HFF-Myc (cell line): ENCODE data around the gene SEMA6A.

ENCODE experiments used
- DNase-seq: peaks from one replicate; pipeline ENCODE4 v3.0.0-alpha.2; 2011; ENCODE audit warnings: low read depth; ENCODE audit errors: extremely low read depth
- H3K4me3 ChIP-seq: replicated peaks from 2 replicates; pipeline ENCODE4 v1.5.1; 2011; ENCODE audit warnings: low read depth, mild to moderate bottlenecking, control low read depth, low read length
- TF ChIP-seq, protein P1 (sequence below): IDR thresholded peaks from 2 replicates; pipeline ENCODE4 v1.5.1; 2012; ENCODE audit warnings: mild to moderate bottlenecking, low read depth, low read length, control low read depth; ENCODE audit errors: missing control alignments

The SEMA6A gene

GRCh38 chr5:116404016-116404415, 170.6 kb downstream of the SEMA6A start:
- TF ChIP-seq, protein P1, sequence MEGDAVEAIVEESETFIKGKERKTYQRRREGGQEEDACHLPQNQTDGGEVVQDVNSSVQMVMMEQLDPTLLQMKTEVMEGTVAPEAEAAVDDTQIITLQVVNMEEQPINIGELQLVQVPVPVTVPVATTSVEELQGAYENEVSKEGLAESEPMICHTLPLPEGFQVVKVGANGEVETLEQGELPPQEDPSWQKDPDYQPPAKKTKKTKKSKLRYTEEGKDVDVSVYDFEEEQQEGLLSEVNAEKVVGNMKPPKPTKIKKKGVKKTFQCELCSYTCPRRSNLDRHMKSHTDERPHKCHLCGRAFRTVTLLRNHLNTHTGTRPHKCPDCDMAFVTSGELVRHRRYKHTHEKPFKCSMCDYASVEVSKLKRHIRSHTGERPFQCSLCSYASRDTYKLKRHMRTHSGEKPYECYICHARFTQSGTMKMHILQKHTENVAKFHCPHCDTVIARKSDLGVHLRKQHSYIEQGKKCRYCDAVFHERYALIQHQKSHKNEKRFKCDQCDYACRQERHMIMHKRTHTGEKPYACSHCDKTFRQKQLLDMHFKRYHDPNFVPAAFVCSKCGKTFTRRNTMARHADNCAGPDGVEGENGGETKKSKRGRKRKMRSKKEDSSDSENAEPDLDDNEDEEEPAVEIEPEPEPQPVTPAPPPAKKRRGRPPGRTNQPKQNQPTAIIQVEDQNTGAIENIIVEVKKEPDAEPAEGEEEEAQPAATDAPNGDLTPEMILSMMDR: no peak
- DNase-seq: no peak
- no peak overlapping the region for H3K4me3 ChIP-seq

DNA sequence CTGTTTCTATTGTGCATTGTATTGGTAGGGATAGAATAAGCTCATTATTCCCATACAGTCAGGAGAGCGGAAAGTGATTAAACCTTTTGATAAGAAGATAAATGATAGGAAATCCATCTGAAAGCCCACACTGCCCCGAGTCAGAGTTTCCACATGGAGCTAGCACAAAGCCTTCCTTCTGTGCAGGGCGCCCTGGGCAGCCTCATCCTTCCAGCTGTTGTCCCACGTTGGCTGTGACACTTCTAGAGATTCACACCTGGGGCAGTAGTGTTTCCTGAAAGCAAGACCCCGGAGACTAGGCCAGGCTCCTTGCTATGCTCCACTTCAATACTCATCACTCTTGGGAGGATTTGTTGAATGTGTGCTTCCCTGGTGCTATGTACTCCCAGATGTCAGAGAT, 172.4 kb downstream of the SEMA6A start:
- no peak for DNase-seq
- TF ChIP-seq, protein P1: no peak
- H3K4me3 ChIP-seq: no peak overlapping the region

DNA sequence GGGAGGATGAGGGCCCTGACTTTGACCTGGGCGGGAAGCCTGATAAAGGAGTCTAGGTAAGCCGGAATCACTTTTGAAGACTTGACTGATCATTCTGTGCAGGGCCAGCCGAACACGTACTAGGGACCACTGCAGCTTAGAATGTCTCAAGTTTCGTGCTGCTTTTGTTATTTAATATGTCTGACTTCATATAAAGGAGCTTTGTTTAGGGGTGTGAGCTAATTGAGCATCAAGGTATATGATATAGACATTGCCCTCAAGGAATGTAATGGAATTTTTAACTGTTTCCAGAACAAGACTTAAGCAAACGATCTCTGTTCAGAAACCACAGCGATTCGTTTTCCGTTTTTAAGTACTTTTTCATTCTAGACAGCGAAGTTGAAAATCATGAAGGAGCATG, 173.0 kb downstream of the SEMA6A start:
- DNase-seq: no peak
- TF ChIP-seq, protein P1: no peak
- H3K4me3 ChIP-seq: no peak overlapping the region

- TF ChIP-seq, protein P1: no peak
- DNase-seq: no peak
- no peak overlapping the region for H3K4me3 ChIP-seq
Measured at GRCh38 chr5:116396476-116397099, 178.0 kb downstream of the SEMA6A start.

- DNase-seq: no peak
Measured at GRCh38 chr5:116395631-116396203, 178.9 kb downstream of the SEMA6A start.

DNA sequence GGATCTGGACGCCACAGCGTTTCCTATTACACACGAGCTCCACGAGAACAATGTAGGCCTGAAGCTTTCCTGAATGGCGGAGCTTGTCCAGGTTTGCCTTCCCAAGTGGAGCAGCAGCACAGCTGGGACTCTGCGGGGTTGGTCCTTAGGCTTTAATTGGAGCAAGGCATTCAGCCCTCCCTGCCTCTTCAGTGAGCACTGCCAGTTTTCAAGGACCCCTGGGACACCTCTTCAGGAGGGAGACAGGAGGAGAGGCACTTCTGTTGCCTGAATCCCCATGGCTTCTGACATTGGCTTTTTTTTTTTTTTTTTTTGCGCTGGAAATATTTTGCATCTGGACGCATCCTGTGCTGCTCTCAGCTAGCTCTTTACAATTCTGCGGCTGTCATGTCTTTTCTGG, 179.4 kb downstream of the SEMA6A start:
- TF ChIP-seq, protein P1: no peak
- no peak for DNase-seq
- H3K4me3 ChIP-seq: no peak overlapping the region

More at GRCh38 chr5:116395631-116396203, 178.9 kb downstream of the SEMA6A start:
- no peak overlapping the region for H3K4me3 ChIP-seq
- TF ChIP-seq, protein P1: no peak

DNA sequence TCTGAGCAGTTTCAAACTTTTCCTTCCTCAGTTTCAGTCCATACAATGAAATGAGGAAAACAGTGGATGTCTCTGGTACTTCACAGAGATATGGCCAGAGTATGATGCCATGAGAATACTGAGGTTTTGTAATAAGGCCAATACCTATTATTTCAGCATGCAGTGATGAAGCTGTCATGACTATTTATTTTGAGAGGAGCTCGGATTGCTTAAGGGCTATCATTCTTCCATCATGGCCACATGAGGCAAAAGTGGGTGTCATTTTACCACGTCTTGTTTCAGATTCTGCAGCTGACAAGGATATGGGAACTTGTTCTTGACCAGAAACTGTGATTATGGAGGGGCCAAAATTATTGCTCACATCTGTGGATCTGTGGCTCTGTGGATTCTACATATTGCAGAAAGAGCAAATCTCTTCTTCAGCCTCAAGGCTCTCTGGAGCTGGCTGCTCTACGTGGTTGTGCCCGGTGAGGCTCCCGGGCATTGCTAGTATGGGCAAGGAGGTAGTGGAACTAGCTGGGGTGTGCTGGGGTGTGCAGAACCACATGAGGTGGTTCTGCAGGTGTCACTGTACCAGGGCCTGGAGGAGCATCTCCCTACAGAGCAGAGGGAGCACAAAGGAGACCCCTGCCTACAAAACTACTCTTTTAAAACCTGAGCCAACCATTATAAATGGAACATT, 180.3 kb downstream of the SEMA6A start:
- TF ChIP-seq, protein P1: no peak
- no peak for DNase-seq
- no peak overlapping the region for H3K4me3 ChIP-seq
